ENCODE measurements around the gene XXYLT1.

GRCh38 chr3:195140816-195141793, 129.9 kb downstream of the XXYLT1 start:
- TF ChIP-seq CTCF (IDR thresholded peaks at IDR 0.05; ENCODE audit: low read depth, low read length, poor library complexity, severe bottlenecking) (no peak), EZH2phosphoT487 (IDR thresholded peaks at IDR 0.05; ENCODE audit: borderline replicate concordance, low read length) (no peak)

All from DOHH2 (cell line).